ENCODE measurements around the gene INPP5D. TPM values are rescaled to one million over a fixed set of nuclear protein-coding genes. Genes with fewer than 3 reads are reported as not detected.
"Not testable (repeated sequence)": the region's sequence is repeated elsewhere in the genome, so short reads cannot be mapped to it uniquely, and the experiment has no call there.

INPP5D gene
- total RNA-seq, 3 donors from 2014 or later, result 18.4 to 20.3 (median 20.0) TPM

- Histone ChIP-seq H3K27me3 (no peaks in the 10 kb centered on the region), H3K4me3 (no peak overlapping the region), H3K9me3 (no peaks in the 10 kb centered on the region), H3K27ac (no peak overlapping the region), H3K36me3 (no peaks in the 10 kb centered on the region), H3K4me1 (no peaks in the 10 kb centered on the region)
- DNase-seq (ENCODE audit: low spot score in 2 of 2), result peak in 1 of 2 donors; percentile 25
- TF ChIP-seq POLR2A (IDR thresholded peaks at IDR 0.05), result no peak
- no peak for TF ChIP-seq POLR2AphosphoS5 (IDR thresholded peaks at IDR 0.05)
- no peak for TF ChIP-seq CTCF (IDR thresholded peaks at IDR 0.05)
- intact Hi-C loops (cut with DNase I; ENCODE audit: low total_unique reads), result no loop called here
These were observed 3.3 kb downstream of the INPP5D start for GRCh38 chr2:233063269-233063975.

GRCh38 chr2:233063976-233064411, 3.9 kb downstream of the INPP5D start:
- H3K27me3 ChIP-seq, result no peaks in the 10 kb centered on the region
- H3K9me3 ChIP-seq, result no peaks in the 10 kb centered on the region
- H3K4me1 ChIP-seq, result no peaks in the 10 kb centered on the region
- TF ChIP-seq CTCF (IDR thresholded peaks at IDR 0.05) (no peak), POLR2AphosphoS5 (IDR thresholded peaks at IDR 0.05) (no peak), POLR2A (IDR thresholded peaks at IDR 0.05) (no peak)
- peak in 1 of 2 donors; percentile 36 for DNase-seq (ENCODE audit: low spot score in 2 of 2)
- no peaks in the 10 kb centered on the region for H3K36me3 ChIP-seq
- intact Hi-C loops (cut with DNase I; ENCODE audit: low total_unique reads), result no loop called here
- no peak overlapping the region for H3K4me3 ChIP-seq
- H3K27ac ChIP-seq, result no peak overlapping the region

GRCh38 chr2:233064530-233065199, 4.5 kb downstream of the INPP5D start:
- Histone ChIP-seq H3K36me3 (no peaks in the 10 kb centered on the region), H3K9me3 (no peaks in the 10 kb centered on the region), H3K27me3 (no peaks in the 10 kb centered on the region), H3K27ac (no peak overlapping the region), H3K4me1 (no peaks in the 10 kb centered on the region), H3K4me3 (no peak overlapping the region)
- intact Hi-C loops (cut with DNase I; ENCODE audit: low total_unique reads), result no loop called here
- peak in 1 of 2 donors; percentile 41 for DNase-seq (ENCODE audit: low spot score in 2 of 2)
- TF ChIP-seq CTCF (IDR thresholded peaks at IDR 0.05) (no peak), POLR2A (IDR thresholded peaks at IDR 0.05) (no peak), POLR2AphosphoS5 (IDR thresholded peaks at IDR 0.05) (no peak)

DNA sequence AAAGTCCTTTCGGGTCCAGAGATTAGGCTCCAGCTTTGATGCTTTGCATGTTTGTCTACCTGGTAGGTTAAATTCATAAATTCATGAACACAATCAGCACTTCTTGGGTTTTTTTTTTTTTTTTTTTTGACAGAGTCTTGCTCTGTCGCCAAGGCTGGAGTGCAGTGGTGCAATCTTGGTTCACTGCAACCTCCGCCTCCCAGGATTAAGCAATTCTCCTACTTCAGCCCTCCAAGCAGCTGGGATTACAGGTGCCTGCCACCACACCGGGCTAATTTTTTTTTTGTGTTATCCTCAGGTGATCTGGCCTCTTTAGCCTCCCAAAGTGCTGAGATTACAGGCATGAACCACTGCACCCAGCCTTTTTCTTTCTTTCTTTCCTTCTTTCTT, 5.1 kb downstream of the INPP5D start:
- H3K4me3 ChIP-seq; H3K9me3 ChIP-seq; H3K27me3 ChIP-seq; H3K4me1 ChIP-seq; H3K27ac ChIP-seq; DNase-seq (ENCODE audit: low spot score in 2 of 2); H3K36me3 ChIP-seq; intact Hi-C loops (cut with DNase I; ENCODE audit: low total_unique reads): not testable (repeated sequence)

DNA sequence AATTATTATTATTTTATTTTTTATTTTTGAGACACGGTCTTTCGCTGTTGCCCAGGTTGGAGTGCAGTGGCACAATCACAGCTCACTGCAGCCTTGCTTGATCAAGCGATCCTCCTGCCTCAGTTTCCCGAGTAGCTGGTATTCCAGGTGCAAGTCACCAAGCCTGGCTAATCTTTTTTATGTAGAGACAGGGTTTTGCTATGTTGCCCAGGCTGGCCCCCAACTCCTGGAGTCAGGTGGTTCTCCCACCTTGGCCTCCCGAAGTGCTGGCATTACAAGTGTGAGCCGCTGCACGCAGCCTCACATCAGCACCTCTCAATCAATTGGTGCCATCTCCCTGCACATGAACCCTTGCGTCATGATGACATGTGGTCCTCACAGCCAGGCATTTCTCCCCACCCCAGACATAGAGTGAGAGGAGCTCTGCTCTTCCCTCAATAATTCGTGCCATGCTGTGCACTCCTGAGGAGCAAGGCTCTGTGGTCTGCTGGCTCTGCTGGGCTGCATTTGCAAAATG, 5.9 kb downstream of the INPP5D start:
- no peaks in the 10 kb centered on the region for H3K27me3 ChIP-seq
- no peak for DNase-seq (ENCODE audit: low spot score in 2 of 2)
- TF ChIP-seq POLR2A (IDR thresholded peaks at IDR 0.05), result no peak
- TF ChIP-seq POLR2AphosphoS5 (IDR thresholded peaks at IDR 0.05), result no peak
- no peak for TF ChIP-seq CTCF (IDR thresholded peaks at IDR 0.05)

More for the DNA sequence above, 5.9 kb downstream of the INPP5D start:
- Histone ChIP-seq H3K27ac (no peak overlapping the region), H3K4me1 (no peaks in the 10 kb centered on the region), H3K36me3 (no peaks in the 10 kb centered on the region), H3K4me3 (no peak overlapping the region), H3K9me3 (no peaks in the 10 kb centered on the region)
- intact Hi-C loops (cut with DNase I; ENCODE audit: low total_unique reads), result no loop called here
